Measurements from ENCODE around the gene MMP3. TPM values are rescaled to one million over a fixed set of nuclear protein-coding genes. Genes with fewer than 3 reads are reported as not detected.

The MMP3 gene
- polyA plus RNA-seq, 1 donor, result 0.19 TPM

DNA sequence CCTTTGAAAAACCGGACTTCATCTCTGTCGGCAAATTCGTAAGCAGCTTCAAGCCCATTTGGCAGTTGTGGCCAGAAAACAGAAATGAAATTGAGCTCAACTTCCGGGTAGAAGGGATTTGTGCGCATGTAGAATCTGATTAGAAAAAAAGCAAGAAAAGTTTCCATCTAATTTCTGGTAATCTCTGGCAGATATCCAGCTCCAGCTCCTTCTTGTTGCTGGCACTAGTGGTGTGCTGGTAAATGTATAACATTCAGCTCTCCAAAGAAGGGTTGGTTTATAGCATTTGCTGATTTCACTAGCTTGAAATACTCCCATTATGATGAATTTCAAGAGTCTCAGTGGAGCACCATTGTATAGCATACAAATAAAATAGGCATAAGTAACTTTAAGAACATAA lies 50.8 kb downstream of the MMP3 start:
- Histone ChIP-seq H3K36me3 (ENCODE audit: control insufficient read depth, insufficient read depth, low read length) (no peaks in the 10 kb centered on the region), H3K27ac (ENCODE audit: low read length) (no peak overlapping the region), H3K4me3 (ENCODE audit: low read length) (no peak overlapping the region), H3K9me3 (ENCODE audit: control insufficient read depth, low read depth, low read length) (no peaks in the 10 kb centered on the region), H3K27me3 (ENCODE audit: control insufficient read depth, insufficient read depth, low read length) (no peaks in the 10 kb centered on the region), H3K4me1 (ENCODE audit: control insufficient read depth, insufficient read depth, low read length) (peaks cover 5% of the 10 kb centered on the region)
- 82% methylated on average over 3 of the region's 5 CpGs for WGBS (ENCODE audit: insufficient coverage, low lambda C conversion rate)
- DNase-seq, result no peak

- DNase-seq, result no peak
Measured at GRCh38 chr11:102791271-102792036, 52.0 kb downstream of the MMP3 start.

DNA sequence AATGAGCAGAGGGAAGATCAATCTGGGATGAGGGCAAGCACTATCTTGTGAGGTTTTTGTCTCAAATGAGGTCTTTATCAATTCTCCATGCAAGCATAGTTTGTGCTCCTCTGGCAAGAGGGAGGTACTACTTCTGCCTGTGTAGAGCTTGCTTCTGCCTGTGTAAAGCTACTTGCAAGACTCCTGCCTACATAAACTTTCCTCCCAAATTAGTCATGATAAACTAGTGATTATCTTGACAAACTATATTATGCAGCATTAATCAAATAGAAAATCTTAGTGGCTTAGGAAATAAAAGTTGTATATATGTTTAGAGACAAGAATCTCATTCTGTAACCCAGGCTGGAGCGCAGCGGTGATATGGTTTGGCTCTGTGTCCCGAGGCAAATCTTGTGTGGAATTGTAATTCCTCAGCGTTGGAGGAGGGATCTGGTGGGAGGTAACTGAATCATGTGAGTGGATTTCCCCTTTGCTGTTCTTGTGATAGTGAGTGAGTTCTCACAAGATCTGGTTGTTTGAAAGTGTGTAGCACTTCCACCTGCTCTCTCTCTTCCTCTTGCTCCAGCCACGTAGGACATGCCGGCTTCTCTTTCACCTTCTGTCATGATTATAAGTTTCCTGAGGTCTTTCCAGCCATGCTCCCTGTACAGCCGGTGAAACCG lies 54.9 kb downstream of the MMP3 start:
- H3K4me1 ChIP-seq (ENCODE audit: control insufficient read depth, insufficient read depth, low read length), result no peaks in the 10 kb centered on the region
- H3K27me3 ChIP-seq (ENCODE audit: control insufficient read depth, insufficient read depth, low read length), result no peaks in the 10 kb centered on the region
- H3K27ac ChIP-seq (ENCODE audit: low read length), result no peak overlapping the region
- DNase-seq, result no peak
- H3K9me3 ChIP-seq (ENCODE audit: control insufficient read depth, low read depth, low read length), result no peaks in the 10 kb centered on the region
- no peak overlapping the region for H3K4me3 ChIP-seq (ENCODE audit: low read length)
- no CpG with 5 or more reads among the region's 8 CpGs for WGBS (ENCODE audit: insufficient coverage, low lambda C conversion rate)
- H3K36me3 ChIP-seq (ENCODE audit: control insufficient read depth, insufficient read depth, low read length), result no peaks in the 10 kb centered on the region

More at GRCh38 chr11:102791271-102792036, 52.0 kb downstream of the MMP3 start:
- no peaks in the 10 kb centered on the region for H3K27me3 ChIP-seq (ENCODE audit: control insufficient read depth, insufficient read depth, low read length)
- no peak overlapping the region for H3K27ac ChIP-seq (ENCODE audit: low read length)
- no peak overlapping the region for H3K4me3 ChIP-seq (ENCODE audit: low read length)
- no peaks in the 10 kb centered on the region for H3K4me1 ChIP-seq (ENCODE audit: control insufficient read depth, insufficient read depth, low read length)
- no peaks in the 10 kb centered on the region for H3K36me3 ChIP-seq (ENCODE audit: control insufficient read depth, insufficient read depth, low read length)
- H3K9me3 ChIP-seq (ENCODE audit: control insufficient read depth, low read depth, low read length), result no peaks in the 10 kb centered on the region
- 80% methylated on average over 1 of the region's 4 CpGs for WGBS (ENCODE audit: insufficient coverage, low lambda C conversion rate)

Other genes starting within 250 kb of the MMP3 start
- not detected for gene MMP20, start 218.3 kb downstream of the MMP3 start, polyA plus RNA-seq
- gene MMP27, start 137.8 kb downstream of the MMP3 start, polyA plus RNA-seq, result 0.24 TPM
- gene MMP8, start 118.7 kb downstream of the MMP3 start, polyA plus RNA-seq, result 0.09 TPM
- gene MMP10, start 63.0 kb downstream of the MMP3 start, polyA plus RNA-seq, result 0.36 TPM
- 5.5 TPM for gene MMP1, start 45.4 kb downstream of the MMP3 start, polyA plus RNA-seq
- gene MMP12, start 31.4 kb upstream of the MMP3 start, polyA plus RNA-seq, result 0.66 TPM
- gene MMP13, start 112.1 kb upstream of the MMP3 start, polyA plus RNA-seq, result 0.07 TPM
- gene DCUN1D5, start 248.6 kb upstream of the MMP3 start, polyA plus RNA-seq, result 27.3 TPM

Data from large intestine (tissue), 3 donors.